H1 (cell line): Measurements from ENCODE around the gene POLA1. TPM values are rescaled to one million over a fixed set of nuclear protein-coding genes. Genes with fewer than 3 reads are reported as not detected.

Experiments used
- BCL11A ChIP-seq, 2 experiments: IDR thresholded peaks; one replicate each; pipeline ENCODE4 v1.6.1; 2011; ENCODE audit warnings: low read depth in 2 of 2, low read length in 2 of 2, mild to moderate bottlenecking in 2 of 2
- NANOG ChIP-seq: IDR thresholded peaks from 2 replicates; pipeline ENCODE4 v1.6.1; 2011; ENCODE audit warnings: low read length, low read depth, mild to moderate bottlenecking, inconsistent platforms; ENCODE audit not compliant: insufficient read depth, poor library complexity, severe bottlenecking
- RNF2 ChIP-seq: fragments of 200-900, 300-1000 bp; sonication (generic); IDR thresholded peaks from 2 replicates; pipeline ENCODE4 v1.7.1; 2016; ENCODE audit warnings: borderline replicate concordance, low read depth, mild to moderate bottlenecking, antibody characterized with exemption, low read length; ENCODE audit not compliant: poor library complexity, severe bottlenecking; ENCODE audit errors: missing control alignments
- polyA plus RNA-seq, 7 experiments: library from polyadenylated mRNA; depleted of rRNA in 3 of 7; stranded (reverse) in 5 of 7; unstranded in 2 of 7; fragments of >200 nt in 5 of 7; fragments of 200-250 nt in 2 of 7; gene quantifications; 1 replicate in 5 of 7; 2 replicates in 1 of 7; 4 replicates in 1 of 7; pipeline versions ENCODE4 v1.2.1 to v1.2.3, GENCODE V29; 2011 to 2013; ENCODE audit warnings: missing spikeins in 2 of 7, mixed read lengths in 2 of 7
- total RNA-seq: library from RNA; stranded (reverse); fragmentation: NEBNext Ultra II Directional; extraction: Animal tissue kit (Norgen Biotek cat#: 25700); gene quantifications from 2 replicates; pipeline ENCODE4 v1.2.1, GENCODE V29; 2021

Gene POLA1
- total and polyA plus RNA-seq, 2 of the 8 experiments (the other 6 are each of a cell fraction or from before 2014, with no cell fraction given): 5.6 to 34.9 TPM

GRCh38 chrX:24963823-24964222 lies 270.1 kb downstream of the POLA1 start (continued):
- TF ChIP-seq BCL11A (IDR thresholded peaks at IDR 0.05; ENCODE audit: low read depth in 2 of 2, low read length in 2 of 2): no peak
- no peak for TF ChIP-seq NANOG
- no peak for TF ChIP-seq RNF2
